SJSA1 (cell line): ENCODE results near the gene DNASE1L3. TPM values are rescaled to one million over a fixed set of nuclear protein-coding genes. Genes with fewer than 3 reads are reported as not detected.

Source experiments
- DNase-seq, 2 experiments: peaks; one replicate each; pipeline ENCODE4 v3.0.0-alpha.2; 2015 to 2020; ENCODE audit warnings: low spot score in 2 of 2, low read depth in 1 of 2
- H3K27ac ChIP-seq: fragments of 250-450 bp; sonication (Bioruptor Pico); 2 replicates; pipeline ENCODE4 v1.5.1; 2020; ENCODE audit warnings: mild to moderate bottlenecking, moderate library complexity
- H3K27me3 ChIP-seq: fragments of 250-450 bp; sonication (Bioruptor Pico); replicated peaks from 2 replicates; pipeline ENCODE4 v1.5.1; 2020; ENCODE audit warnings: mild to moderate bottlenecking, moderate library complexity
- H3K36me3 ChIP-seq: fragments of 250-450 bp; sonication (Bioruptor Pico); 2 replicates; pipeline ENCODE4 v1.5.1; 2020; ENCODE audit warnings: mild to moderate bottlenecking
- H3K4me1 ChIP-seq: fragments of 250-450 bp; sonication (Bioruptor Pico); replicated peaks from 2 replicates; pipeline ENCODE4 v1.6.1; 2021; ENCODE audit warnings: mild to moderate bottlenecking
- H3K4me3 ChIP-seq: fragments of 250-450 bp; sonication (Bioruptor Pico); 2 replicates; pipeline ENCODE4 v1.5.1; 2020; ENCODE audit warnings: mild to moderate bottlenecking
- H3K9me3 ChIP-seq: fragments of 250-450 bp; sonication (Bioruptor Pico); replicated peaks from 2 replicates; pipeline ENCODE4 v1.5.1; 2020; ENCODE audit warnings: mild to moderate bottlenecking
- total RNA-seq: library from RNA; depleted of rRNA; stranded (reverse); fragments of >200 nt; shearing (Covaris generic); gene quantifications from 2 replicates; pipeline ENCODE4 v1.2.3, GENCODE V29; 2014

Gene DNASE1L3
- total RNA-seq, 1 experiment from 2014 or later = not detected

DNA sequence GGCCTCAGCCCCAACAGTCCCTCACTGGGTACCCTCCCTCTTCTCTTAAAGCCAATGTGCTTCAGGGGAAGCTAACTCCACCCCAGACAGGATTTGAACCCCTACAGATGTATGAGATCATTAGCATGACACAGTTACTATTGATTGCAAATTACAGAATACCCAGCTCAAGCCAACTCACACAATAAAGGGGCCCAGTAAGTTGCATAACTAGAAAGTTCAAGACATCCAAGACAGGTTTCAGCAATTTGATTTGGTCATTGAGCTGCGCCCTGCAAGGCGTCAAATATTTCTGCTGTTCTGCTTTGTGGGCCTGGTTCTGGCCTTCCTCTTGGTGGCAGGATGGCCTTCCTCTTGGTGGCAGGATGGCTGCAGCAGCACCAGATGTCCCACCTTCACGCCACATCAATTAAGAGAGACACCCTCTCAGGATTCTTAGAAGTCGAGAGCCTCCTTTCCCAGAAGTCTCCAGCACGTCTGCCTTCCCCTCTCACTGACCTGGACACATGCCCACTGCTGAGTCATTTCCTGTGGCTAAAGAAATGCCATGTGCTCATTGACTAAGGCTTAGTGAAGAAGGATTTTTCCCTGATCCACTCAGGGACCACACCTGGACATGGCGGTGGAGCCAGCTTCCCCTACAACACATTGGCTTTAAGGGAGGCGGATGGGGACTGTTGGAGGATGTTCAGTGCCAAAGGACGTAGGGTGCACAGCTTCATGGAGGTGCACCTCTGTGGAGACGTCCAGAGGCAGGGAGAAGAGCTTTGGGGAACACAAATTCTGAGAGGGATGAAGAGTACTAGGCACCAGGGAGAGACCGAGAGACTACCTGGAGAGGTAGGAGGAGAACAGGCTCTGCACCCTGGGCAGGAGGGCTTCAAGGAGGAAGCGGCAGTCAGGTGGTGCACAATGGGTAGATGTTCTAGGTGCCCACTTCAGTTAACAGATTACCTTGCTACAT lies 49.1 kb downstream of the DNASE1L3 start:
- DNase-seq = peak; percentile 94 to 95
- Histone ChIP-seq H3K27me3 (no peaks in the 10 kb centered on the region), H3K9me3 (no peaks in the 10 kb centered on the region), H3K4me1 (peaks cover 68% of the 10 kb centered on the region), H3K27ac (peak overlapping the region; percentile 50), H3K4me3 (no peak overlapping the region), H3K36me3 (peaks cover 82% of the 10 kb centered on the region)

DNA sequence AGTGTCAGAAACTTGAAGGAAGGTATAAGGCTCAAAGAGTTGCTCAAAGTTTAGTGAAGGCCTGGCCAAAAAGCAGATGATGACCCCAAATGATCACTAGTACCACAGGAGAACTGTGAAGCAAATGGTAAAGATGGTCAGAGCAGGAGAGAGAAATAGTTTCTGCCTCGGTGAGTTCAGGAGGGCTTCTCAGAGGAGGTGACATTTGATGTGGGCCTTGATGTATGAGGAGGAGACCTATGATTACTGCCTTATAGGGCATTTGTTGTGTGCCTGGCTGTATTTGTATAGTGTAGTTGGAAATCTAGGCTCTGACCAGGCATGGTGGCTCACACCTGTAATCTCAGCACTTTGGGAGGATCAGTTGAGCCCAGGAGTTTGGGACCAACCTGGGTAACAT lies 50.4 kb downstream of the DNASE1L3 start:
- Histone ChIP-seq H3K27me3 (no peaks in the 10 kb centered on the region), H3K4me1 (peaks cover 55% of the 10 kb centered on the region), H3K27ac (no peak overlapping the region), H3K9me3 (no peaks in the 10 kb centered on the region), H3K36me3 (peaks cover 84% of the 10 kb centered on the region), H3K4me3 (no peak overlapping the region)
- DNase-seq = no peak

DNA sequence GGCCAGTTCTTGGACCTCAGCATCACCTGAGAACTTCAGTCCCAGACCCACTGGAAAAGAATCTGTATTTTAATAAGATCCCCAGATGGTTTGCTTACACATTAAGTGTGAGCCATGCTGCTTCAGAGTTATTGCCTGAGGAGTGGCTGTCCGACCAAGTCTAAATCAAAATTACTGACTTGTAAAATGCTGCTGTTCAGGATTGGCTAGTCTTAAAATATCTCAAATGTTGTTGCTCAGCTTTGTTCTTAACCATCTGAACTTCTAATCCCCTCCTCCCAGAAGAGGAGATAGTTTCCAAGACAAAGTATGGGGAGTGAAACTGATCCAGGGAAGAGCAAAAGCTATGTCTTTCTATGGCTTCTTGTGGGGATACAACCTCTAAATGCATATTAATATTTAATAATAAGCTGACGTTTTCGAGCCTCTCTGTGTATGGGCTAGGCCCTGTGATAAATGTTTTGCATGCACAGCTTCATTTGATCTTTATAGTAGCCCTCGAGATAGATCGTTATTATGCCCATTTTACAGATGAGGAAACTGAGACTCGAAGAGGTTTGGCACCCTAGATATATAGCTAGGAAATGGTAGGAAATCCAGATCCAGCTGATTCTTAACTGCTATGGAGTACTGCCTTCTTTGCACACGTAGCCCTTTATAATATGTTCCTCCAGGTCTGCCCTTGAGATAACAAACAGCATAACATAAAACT lies 52.2 kb downstream of the DNASE1L3 start:
- Histone ChIP-seq H3K9me3 (no peaks in the 10 kb centered on the region), H3K4me3 (no peak overlapping the region), H3K27ac (no peak overlapping the region), H3K27me3 (no peaks in the 10 kb centered on the region), H3K4me1 (peaks cover 37% of the 10 kb centered on the region), H3K36me3 (peaks cover 91% of the 10 kb centered on the region)
- DNase-seq = no peak

DNA sequence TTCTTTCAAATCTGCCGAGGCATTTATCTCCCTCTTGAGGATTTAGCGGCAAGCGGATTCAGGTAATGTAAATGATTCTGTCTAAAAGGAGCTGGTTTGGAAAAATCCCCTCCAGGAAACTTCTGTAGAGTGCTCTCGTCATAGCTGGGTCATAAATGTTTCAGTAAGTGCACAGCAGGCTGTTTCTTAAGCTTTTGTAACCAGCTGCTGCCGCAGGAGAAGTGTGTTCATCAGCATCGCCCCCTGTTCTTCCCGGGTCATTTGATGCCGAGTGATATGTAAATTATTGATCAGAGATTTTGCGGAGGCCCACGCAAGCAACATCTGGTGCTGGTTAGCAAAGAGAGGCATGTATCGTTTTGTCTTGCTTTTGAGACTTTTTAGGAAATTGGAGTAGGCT lies 53.1 kb downstream of the DNASE1L3 start:
- H3K4me1 ChIP-seq = peaks cover 28% of the 10 kb centered on the region
- H3K36me3 ChIP-seq = peaks cover 91% of the 10 kb centered on the region
- no peak overlapping the region for H3K27ac ChIP-seq
- H3K9me3 ChIP-seq = no peaks in the 10 kb centered on the region
- no peak for DNase-seq
- no peaks in the 10 kb centered on the region for H3K27me3 ChIP-seq
- no peak overlapping the region for H3K4me3 ChIP-seq

DNA sequence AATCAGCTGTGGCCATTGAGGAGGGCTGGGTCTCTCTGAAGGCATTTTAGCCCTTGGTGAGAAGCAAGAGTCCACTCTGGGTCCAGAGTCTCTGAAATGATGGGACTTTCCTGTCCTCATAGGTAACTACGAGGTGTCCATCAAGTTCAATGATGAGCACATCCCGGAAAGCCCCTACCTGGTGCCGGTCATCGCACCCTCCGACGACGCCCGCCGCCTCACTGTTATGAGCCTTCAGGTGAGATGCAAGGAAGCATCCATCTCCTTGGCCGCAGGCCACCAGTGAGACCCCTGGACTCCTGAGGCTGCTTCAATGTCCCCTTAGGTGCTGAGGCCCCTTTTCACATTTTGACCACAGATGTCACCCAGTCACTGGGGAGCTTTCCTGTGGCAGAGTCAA lies 54.9 kb downstream of the DNASE1L3 start:
- Histone ChIP-seq H3K27ac (no peak overlapping the region), H3K9me3 (no peaks in the 10 kb centered on the region), H3K4me1 (peaks cover 10% of the 10 kb centered on the region), H3K27me3 (no peaks in the 10 kb centered on the region), H3K36me3 (peaks cover 97% of the 10 kb centered on the region), H3K4me3 (no peak overlapping the region)
- no peak for DNase-seq

DNA sequence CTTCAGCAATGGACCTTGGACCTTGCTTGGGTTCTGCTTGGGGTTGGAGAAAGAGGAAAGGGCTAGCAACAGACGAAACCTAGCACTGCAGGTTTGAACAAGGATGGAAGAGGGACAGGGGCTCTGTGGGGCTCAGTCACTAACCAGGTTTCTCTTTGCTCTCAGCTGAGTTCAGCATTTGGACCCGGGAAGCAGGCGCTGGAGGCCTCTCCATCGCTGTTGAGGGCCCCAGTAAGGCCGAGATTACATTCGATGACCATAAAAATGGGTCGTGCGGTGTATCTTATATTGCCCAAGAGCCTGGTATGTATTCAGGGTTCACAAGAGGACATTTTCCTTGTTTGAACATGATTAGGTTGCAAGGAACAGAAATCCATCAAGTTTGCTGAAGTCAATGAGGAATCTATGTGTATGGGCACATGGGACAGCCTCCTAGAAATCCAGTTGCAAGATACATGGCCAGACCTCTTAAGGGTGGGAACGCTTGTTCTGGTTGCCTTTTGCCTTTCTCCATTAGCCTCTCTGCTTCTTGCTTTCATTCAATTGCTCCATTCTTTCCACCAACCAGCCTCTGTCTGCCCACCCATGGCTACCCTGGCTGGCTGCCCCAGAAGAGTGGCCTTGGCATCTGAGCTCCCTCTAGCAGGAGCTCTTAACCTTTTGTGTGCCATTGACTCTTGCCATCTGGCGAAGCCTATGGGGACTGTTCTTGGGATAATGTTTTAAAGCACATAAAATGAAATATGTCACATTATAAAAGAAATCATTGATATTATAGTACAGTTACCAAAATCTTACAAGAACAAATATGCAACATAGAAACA lies 55.9 kb downstream of the DNASE1L3 start:
- Histone ChIP-seq H3K9me3 (no peaks in the 10 kb centered on the region), H3K27ac (no peak overlapping the region), H3K36me3 (peaks cover 98% of the 10 kb centered on the region), H3K4me1 (0 out of 2 replicates have a peak, but pooled peaks cover 4% of the 10 kb centered on the region), H3K27me3 (no peaks in the 10 kb centered on the region), H3K4me3 (no peak overlapping the region)
- DNase-seq = no peak

DNA sequence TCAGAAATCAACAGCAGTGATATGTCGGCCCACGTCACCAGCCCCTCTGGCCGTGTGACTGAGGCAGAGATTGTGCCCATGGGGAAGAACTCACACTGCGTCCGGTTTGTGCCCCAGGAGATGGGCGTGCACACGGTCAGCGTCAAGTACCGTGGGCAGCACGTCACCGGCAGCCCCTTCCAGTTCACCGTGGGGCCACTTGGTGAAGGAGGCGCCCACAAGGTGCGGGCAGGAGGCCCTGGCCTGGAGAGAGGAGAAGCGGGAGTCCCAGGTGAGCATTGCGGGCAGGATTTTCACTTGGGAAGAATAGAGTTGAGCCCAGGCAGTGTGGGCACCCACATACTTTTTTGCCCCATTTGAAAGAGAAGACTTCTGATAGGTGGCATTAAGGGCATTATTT lies 57.4 kb downstream of the DNASE1L3 start:
- no peaks in the 10 kb centered on the region for H3K4me1 ChIP-seq
- no peak overlapping the region for H3K4me3 ChIP-seq
- no peak for DNase-seq
- H3K27me3 ChIP-seq = no peaks in the 10 kb centered on the region
- H3K36me3 ChIP-seq = peaks cover 98% of the 10 kb centered on the region
- H3K9me3 ChIP-seq = no peaks in the 10 kb centered on the region
- H3K27ac ChIP-seq = no peak overlapping the region

DNA sequence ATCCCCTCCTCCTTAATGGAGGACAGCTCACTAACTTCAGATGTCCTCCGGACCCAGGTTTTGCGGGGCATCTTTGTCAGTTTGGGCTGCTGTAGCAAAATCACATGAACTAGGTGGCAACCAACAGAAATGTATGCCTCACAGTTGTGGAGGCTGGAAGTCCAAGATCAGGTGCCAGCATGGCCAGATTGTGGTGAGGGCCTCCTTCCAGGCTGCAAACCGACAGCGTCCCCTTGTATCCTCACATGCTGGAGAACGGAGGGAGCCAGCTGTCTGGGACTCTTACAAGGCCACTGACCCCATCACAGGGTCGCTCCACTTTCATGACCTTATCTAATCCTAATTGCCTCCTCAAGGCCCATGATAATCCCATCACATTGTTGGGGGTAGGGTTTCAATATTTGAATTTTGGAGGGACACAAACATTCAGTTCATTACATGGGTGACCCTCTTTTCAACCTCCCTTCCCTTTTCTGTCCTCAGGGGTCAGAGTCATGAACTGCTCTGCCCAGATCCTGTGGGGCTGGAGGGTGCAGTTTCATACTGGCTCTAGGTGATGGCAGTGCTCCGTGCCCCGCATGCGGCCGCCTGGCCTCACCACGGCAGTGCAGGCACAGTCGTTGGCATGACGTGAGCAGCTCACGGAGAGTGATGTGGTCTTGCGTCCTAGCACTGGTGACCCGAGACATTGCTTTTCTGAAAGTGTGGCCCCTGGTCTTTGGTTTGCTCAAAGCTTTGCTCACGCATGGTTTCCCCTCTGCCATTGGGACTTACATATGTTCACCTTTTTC lies 58.4 kb downstream of the DNASE1L3 start:
- peaks cover 98% of the 10 kb centered on the region for H3K36me3 ChIP-seq
- H3K27ac ChIP-seq = no peak overlapping the region
- no peaks in the 10 kb centered on the region for H3K27me3 ChIP-seq
- H3K9me3 ChIP-seq = no peaks in the 10 kb centered on the region
- H3K4me3 ChIP-seq = no peak overlapping the region
- H3K4me1 ChIP-seq = no peaks in the 10 kb centered on the region
- no peak for DNase-seq

DNA sequence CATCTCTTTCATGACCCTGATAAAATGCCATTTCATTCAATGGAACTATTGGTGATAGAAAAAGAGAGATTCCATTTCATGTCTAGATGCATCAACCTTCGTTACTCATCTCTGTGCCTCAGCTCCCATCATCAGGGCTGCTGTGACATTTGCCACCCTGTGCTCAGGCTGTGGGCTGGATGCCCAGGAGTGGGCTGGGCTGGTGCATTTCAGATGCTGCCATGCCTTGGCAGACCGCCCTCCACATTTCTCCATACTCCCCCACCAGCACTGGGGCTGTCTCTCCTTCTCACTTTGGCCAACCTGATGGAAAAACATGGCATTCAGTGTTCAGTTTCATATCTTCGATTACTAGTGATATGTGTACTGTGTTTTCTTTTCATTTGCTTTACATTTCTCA lies 59.1 kb downstream of the DNASE1L3 start:
- Histone ChIP-seq H3K36me3 (peaks cover 98% of the 10 kb centered on the region), H3K4me1 (no peaks in the 10 kb centered on the region), H3K27me3 (no peaks in the 10 kb centered on the region), H3K9me3 (no peaks in the 10 kb centered on the region), H3K27ac (no peak overlapping the region), H3K4me3 (no peak overlapping the region)
- no peak for DNase-seq

DNA sequence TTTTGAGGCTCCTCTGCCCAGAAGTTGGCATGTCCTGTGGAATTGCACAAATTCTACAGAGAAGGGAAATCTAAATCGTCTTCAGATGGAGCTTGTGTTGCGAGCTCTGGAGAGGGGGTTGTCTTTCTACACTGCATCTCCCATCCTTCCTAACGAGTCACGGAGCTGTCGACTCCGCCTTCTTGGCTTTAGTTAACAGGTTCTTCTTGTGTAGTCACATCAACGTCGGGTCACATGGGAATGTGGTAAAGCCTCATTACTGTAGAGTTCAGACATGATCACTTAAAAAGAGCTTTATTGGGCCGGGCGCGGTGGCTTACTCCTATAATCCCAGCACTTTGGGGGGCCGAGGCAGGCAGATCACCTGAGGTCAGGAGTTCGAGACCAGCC lies 60.0 kb downstream of the DNASE1L3 start:
- Histone ChIP-seq H3K27ac (no peak overlapping the region), H3K9me3 (no peaks in the 10 kb centered on the region), H3K4me3 (no peak overlapping the region), H3K4me1 (peaks cover 2% of the 10 kb centered on the region; the same call in 1 of the 2 replicates), H3K27me3 (no peaks in the 10 kb centered on the region; the same call in 1 of the 2 replicates), H3K36me3 (peaks cover 98% of the 10 kb centered on the region)
- no peak for DNase-seq

DNA sequence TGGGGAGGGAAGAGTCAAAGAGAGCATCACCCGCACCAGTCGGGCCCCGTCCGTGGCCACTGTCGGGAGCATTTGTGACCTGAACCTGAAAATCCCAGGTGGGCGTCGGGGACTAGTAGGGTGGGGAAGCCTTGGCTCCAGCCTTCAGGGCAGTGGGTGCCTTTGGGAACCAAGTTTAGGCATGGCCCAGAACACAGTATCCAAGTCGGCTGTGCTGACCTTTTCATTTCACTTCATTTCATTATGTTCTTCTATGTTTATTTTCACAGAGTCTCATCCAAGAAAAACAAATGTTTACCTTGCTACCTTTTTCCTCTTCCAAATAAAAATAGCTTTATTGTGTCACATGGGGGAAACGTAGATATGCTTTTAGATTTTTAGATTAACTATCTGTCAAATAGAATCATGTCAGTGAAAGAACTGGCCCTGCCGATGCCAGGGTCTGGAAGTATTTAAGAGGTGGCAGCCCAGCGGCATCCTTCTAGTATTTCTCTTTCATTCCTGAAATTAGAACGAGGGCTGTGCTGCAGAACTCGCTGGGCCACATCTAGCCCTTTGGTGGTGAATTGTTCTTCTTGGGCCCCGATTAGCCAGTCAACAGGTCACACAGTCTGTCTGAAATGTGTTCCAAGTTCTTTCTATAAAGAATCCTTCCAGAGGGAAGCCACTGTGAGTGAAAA lies 60.5 kb downstream of the DNASE1L3 start:
- DNase-seq = no peak
- Histone ChIP-seq H3K27ac (no peak overlapping the region), H3K4me3 (no peak overlapping the region), H3K36me3 (peaks cover 98% of the 10 kb centered on the region), H3K9me3 (no peaks in the 10 kb centered on the region), H3K27me3 (no peaks in the 10 kb centered on the region; the same call in 1 of the 2 replicates), H3K4me1 (peaks cover 7% of the 10 kb centered on the region)

DNA sequence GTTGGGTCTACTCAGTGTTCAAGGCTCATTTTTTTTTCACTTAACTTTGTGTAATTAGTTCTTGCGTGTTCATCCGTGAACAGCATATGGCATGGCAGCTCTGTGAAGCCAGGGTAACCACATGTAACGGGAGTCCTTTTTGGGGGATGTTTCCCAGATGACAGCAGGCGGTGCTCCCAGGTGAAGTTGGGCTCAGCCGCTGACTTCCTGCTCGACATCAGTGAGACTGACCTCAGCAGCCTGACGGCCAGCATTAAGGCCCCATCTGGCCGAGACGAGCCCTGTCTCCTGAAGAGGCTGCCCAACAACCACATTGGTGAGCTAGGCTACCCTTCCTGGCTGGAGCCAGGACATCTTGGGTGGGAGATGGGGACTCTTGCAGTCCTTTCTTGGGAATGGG lies 62.7 kb downstream of the DNASE1L3 start:
- H3K4me3 ChIP-seq = no peak overlapping the region
- no peak overlapping the region for H3K27ac ChIP-seq
- H3K27me3 ChIP-seq = no peaks in the 10 kb centered on the region; the same call in 1 of the 2 replicates
- H3K4me1 ChIP-seq = peaks cover 29% of the 10 kb centered on the region
- peaks cover 94% of the 10 kb centered on the region for H3K36me3 ChIP-seq
- no peak for DNase-seq
- no peaks in the 10 kb centered on the region for H3K9me3 ChIP-seq
